Neutrophil (primary cell): ENCODE results near the gene ITSN2.

Experiments used
- H3K27ac ChIP-seq: fragments of 200-600 bp; sonication (generic); 2 replicates; pipeline ENCODE4 v1.5.1; 2016; ENCODE audit warnings: mild to moderate bottlenecking, moderate library complexity
- H3K27me3 ChIP-seq: fragments of 200-600 bp; sonication (generic); 2 replicates; pipeline ENCODE4 v1.6.0; 2016; ENCODE audit warnings: mild to moderate bottlenecking
- H3K36me3 ChIP-seq: fragments of 200-600 bp; sonication (generic); 2 replicates; pipeline ENCODE4 v1.5.1; 2017
- H3K4me1 ChIP-seq, 2 experiments: fragments of 200-600 bp in 1 of 2; sonication (generic) in 1 of 2; 1 replicate in 1 of 2; 2 replicates in 1 of 2; pipeline versions ENCODE4 v1.5.1 to v1.6.1; 2013 to 2016; ENCODE audit warnings: low read depth in 1 of 2, low read length in 1 of 2, mild to moderate bottlenecking in 1 of 2, moderate library complexity in 1 of 2; ENCODE audit not compliant: control insufficient read depth in 1 of 2, insufficient read depth in 1 of 2
- H3K4me3 ChIP-seq, 2 experiments: fragments of 200-600 bp in 1 of 2; sonication (generic) in 1 of 2; 1 replicate in 1 of 2; 2 replicates in 1 of 2; pipeline ENCODE4 v1.5.1; 2013 to 2016; ENCODE audit warnings: low read depth in 1 of 2, low read length in 1 of 2, mild to moderate bottlenecking in 1 of 2, moderate library complexity in 1 of 2
- H3K9me3 ChIP-seq: fragments of 200-600 bp; sonication (generic); 2 replicates; pipeline ENCODE4 v1.5.1; 2016
- TF ChIP-seq, protein P1 (sequence below): fragments of 200-600 bp; sonication (generic); IDR thresholded peaks from 2 replicates; pipeline ENCODE4 v1.5.1; 2016; ENCODE audit warnings: antibody characterized with exemption

The ITSN2 gene

DNA sequence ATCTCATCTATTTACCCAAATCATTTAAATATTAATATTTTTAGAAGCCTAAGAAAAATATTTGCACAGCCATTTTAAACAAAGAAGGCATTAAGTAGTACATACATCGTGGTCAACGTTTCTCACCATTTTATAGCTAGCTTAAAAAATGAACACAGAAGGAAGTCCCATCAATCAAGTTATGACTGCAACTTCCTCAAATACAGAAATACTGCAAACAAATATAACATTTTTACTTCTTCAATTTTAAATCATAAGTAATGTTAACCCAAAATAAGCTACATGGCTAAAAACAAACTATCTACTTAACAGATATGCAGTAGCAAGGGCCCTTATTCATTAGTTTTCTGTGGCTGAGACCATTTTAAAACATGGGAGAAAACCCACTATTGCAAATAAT, 30.6 kb downstream of the ITSN2 start:
- H3K27ac ChIP-seq = peak overlapping the region; percentile 53
- peaks cover 8% of the 10 kb centered on the region for H3K36me3 ChIP-seq
- TF ChIP-seq, protein P1, sequence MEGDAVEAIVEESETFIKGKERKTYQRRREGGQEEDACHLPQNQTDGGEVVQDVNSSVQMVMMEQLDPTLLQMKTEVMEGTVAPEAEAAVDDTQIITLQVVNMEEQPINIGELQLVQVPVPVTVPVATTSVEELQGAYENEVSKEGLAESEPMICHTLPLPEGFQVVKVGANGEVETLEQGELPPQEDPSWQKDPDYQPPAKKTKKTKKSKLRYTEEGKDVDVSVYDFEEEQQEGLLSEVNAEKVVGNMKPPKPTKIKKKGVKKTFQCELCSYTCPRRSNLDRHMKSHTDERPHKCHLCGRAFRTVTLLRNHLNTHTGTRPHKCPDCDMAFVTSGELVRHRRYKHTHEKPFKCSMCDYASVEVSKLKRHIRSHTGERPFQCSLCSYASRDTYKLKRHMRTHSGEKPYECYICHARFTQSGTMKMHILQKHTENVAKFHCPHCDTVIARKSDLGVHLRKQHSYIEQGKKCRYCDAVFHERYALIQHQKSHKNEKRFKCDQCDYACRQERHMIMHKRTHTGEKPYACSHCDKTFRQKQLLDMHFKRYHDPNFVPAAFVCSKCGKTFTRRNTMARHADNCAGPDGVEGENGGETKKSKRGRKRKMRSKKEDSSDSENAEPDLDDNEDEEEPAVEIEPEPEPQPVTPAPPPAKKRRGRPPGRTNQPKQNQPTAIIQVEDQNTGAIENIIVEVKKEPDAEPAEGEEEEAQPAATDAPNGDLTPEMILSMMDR = no peak

DNA sequence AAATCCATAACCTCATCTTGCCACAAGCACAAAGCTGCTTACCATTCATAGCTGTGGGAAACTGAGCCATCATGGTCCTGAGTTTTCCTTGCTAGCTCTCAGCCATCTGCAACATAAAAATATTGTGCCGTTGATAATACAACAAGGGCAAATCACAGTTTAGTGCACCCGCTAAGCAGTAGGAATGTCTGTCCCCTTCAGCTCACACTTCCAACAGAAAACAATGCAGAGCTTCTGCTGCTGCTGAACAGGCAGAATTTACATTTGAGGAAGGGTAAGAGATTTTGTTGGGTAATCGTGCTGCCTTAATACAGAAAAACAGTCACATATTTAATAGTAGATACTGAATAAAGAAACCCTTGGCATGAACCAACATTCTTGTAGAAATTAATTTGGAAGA, 32.3 kb downstream of the ITSN2 start:
- Histone ChIP-seq H3K27me3 (no peaks in the 10 kb centered on the region), H3K4me3 (no peak overlapping the region), H3K27ac (peak overlapping the region; percentile 53), H3K9me3 (no peaks in the 10 kb centered on the region), H3K36me3 (peaks cover 8% of the 10 kb centered on the region), H3K4me1 (peaks cover 14 to 24% of the 10 kb centered on the region in 2 experiments)
- TF ChIP-seq, protein P1 = no peak

More for the DNA sequence above, 30.6 kb downstream of the ITSN2 start:
- peaks cover 14 to 24% of the 10 kb centered on the region in 2 experiments for H3K4me1 ChIP-seq
- H3K9me3 ChIP-seq = no peaks in the 10 kb centered on the region
- H3K4me3 ChIP-seq = no peak overlapping the region
- no peaks in the 10 kb centered on the region for H3K27me3 ChIP-seq

DNA sequence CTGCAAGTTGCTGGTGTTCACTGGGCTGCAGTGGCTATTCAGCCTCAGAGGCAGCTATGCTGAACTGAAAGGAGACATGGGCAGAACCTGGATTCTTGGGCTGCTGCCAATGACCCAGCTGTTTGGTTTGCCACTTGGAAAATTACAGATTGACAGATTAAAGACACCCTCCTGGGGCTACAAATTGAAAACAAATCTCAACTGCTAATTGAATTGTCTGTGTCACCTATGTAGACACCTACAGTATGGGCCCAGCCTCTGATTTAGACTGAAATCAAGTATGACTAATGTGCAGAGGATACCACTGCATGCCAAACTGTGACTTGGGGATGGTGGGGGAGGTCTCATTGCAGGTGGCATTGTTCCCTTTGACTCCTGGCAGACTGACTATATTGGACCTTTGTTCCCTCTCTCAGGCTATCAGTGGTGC, 42.8 kb downstream of the ITSN2 start:
- no peak overlapping the region for H3K4me3 ChIP-seq
- TF ChIP-seq, protein P1 = no peak
- H3K4me1 ChIP-seq = no peaks in the 10 kb centered on the region
- H3K9me3 ChIP-seq = no peaks in the 10 kb centered on the region
- peaks cover under 1% of the 10 kb centered on the region for H3K36me3 ChIP-seq
- no peak overlapping the region for H3K27ac ChIP-seq
- H3K27me3 ChIP-seq = no peaks in the 10 kb centered on the region

DNA sequence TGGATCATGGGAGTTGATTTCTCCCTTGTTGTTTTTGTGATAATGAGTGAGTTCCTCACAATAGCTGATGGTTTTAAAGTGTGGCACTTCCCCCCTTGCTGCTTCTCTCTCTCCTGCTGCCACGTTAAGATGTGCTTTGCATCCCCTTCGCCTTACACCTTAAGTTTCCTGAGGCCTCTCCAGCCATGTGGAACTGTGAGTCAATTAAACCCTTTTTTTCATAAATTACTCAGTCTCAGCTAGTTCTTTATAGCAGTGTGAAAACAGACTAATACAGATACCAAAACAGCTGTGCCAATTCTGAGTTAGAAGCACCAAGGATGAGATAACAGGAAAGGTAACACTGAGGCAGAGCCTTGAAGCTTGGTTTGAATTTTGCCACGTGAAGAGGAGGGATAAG, 44.7 kb downstream of the ITSN2 start:
- Histone ChIP-seq H3K4me3 (no peak overlapping the region), H3K36me3 (peaks cover 19% of the 10 kb centered on the region), H3K9me3 (no peaks in the 10 kb centered on the region), H3K4me1 (no peaks in the 10 kb centered on the region), H3K27ac (no peak overlapping the region), H3K27me3 (no peaks in the 10 kb centered on the region)
- TF ChIP-seq, protein P1 = no peak

DNA sequence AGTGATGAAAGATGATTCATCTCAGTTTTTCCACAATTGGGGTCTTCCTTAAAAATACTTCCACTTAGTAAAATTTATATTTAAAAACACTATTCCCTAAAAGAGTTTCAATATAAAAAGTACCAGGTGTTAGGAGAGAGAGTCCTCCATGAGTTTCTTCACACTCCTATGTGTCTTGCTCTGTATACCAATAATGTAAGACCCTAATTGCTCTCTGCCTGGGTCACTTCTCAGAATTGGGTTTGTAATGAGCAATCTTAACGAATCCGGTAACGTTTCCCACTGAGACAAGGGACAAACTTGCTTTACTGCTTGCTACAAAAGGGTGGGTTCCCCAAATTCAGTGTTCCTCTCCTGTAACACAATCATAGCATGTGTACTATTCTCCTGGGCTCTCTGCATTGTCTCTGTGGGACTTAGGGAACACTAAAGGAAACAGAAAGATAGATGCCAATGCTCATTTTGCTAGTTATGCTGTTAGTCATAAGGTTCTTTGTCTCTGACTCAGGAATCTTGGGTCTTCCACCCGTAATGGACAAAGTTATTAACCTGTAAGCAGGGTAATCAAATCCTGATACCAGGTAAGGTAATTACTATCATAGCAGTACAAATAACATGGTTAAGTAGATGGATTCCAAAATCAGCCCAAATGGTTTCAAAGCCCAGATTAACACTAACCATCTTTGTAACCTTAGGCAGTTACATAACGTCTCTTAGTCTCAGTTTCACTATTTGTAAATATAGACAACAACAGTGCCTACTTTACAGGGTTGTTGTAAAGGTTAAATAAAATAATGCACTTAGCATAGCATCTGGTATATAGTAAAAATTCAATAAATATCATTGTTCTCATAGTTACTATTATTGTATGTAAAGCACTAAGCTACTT, 46.3 kb downstream of the ITSN2 start:
- H3K4me1 ChIP-seq = no peaks in the 10 kb centered on the region
- TF ChIP-seq, protein P1 = no peak
- H3K27ac ChIP-seq = peak overlapping the region; percentile 4
- H3K9me3 ChIP-seq = no peaks in the 10 kb centered on the region
- no peaks in the 10 kb centered on the region for H3K27me3 ChIP-seq
- H3K36me3 ChIP-seq = peaks cover 36% of the 10 kb centered on the region
- no peak overlapping the region for H3K4me3 ChIP-seq
